ENCODE measurements around the gene TH.

DNA sequence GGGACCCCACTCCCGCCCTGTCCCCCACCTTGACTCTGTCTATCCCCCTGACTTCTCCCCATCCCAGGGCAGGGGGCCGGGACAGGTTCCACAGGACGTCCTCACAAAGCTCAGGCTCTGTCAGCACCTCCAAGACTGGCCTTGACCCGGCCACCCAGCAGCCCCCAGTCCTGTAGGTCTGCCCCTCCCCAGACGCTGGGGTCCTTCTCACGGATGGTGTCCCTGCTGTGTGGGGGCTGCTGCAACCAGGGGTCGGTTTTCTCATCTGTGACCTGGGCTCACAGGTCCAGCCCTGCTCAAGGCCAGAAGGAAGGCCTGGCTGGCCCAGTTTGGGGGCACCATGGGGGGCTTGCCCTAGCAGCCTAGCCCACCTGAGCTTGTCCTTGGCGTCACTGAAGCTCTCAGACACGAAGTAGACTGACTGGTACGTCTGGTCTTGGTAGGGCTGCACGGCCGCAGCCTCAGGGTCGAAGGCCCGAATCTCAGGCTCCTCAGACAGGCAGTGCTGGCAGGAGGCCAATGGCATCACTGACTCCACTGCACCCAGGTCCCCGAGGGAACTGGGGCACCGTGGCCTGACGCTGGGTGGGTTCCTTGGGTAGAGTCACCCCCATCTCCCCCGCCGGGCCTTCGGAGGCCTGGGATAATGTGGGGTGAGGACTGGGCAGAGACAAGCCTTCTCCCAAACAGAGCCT, 6.6 kb downstream of the TH start:
- TF ChIP-seq, protein P1, sequence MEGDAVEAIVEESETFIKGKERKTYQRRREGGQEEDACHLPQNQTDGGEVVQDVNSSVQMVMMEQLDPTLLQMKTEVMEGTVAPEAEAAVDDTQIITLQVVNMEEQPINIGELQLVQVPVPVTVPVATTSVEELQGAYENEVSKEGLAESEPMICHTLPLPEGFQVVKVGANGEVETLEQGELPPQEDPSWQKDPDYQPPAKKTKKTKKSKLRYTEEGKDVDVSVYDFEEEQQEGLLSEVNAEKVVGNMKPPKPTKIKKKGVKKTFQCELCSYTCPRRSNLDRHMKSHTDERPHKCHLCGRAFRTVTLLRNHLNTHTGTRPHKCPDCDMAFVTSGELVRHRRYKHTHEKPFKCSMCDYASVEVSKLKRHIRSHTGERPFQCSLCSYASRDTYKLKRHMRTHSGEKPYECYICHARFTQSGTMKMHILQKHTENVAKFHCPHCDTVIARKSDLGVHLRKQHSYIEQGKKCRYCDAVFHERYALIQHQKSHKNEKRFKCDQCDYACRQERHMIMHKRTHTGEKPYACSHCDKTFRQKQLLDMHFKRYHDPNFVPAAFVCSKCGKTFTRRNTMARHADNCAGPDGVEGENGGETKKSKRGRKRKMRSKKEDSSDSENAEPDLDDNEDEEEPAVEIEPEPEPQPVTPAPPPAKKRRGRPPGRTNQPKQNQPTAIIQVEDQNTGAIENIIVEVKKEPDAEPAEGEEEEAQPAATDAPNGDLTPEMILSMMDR (IDR thresholded peaks at IDR 0.05), result no peak
- TF ChIP-seq POLR2A (IDR thresholded peaks at IDR 0.05), result no peak
